H9 (cell line): ENCODE results near the gene C2orf92. TPM values are rescaled to one million over a fixed set of nuclear protein-coding genes. Genes with fewer than 3 reads are reported as not detected.

Source experiments
- DNase-seq: peaks from one replicate; pipeline ENCODE4 v3.0.0-alpha.2; 2017
- H2AFZ ChIP-seq: one replicate; pipeline ENCODE4 v1.6.1; 2013; ENCODE audit warnings: mild to moderate bottlenecking, low read length, control low read depth, moderate library complexity
- H2AK5ac ChIP-seq: 2 replicates; pipeline ENCODE4 v1.6.1; 2013; ENCODE audit warnings: low read length, control low read depth, mixed read lengths; ENCODE audit not compliant: insufficient read length
- H2BK120ac ChIP-seq: one replicate; pipeline ENCODE4 v1.6.1; 2013; ENCODE audit warnings: low read depth, mild to moderate bottlenecking, low read length, control low read depth, inconsistent platforms; ENCODE audit not compliant: poor library complexity, severe bottlenecking
- H2BK12ac ChIP-seq: 2 replicates; pipeline ENCODE4 v1.6.1; 2013; ENCODE audit warnings: low read length, control low read depth, mixed read lengths, low read depth; ENCODE audit not compliant: insufficient read length
- H2BK15ac ChIP-seq: 2 replicates; pipeline ENCODE4 v1.6.1; 2013; ENCODE audit warnings: low read depth, low read length, control low read depth
- H2BK20ac ChIP-seq: one replicate; pipeline ENCODE4 v1.6.1; 2013; ENCODE audit warnings: low read depth, mild to moderate bottlenecking, low read length, control low read depth, inconsistent platforms; ENCODE audit not compliant: poor library complexity, severe bottlenecking
- H2BK5ac ChIP-seq: 2 replicates; pipeline ENCODE4 v1.6.1; 2013; ENCODE audit warnings: low read length, control low read depth, mixed read lengths; ENCODE audit not compliant: insufficient read length
- H3K14ac ChIP-seq: 2 replicates; pipeline ENCODE4 v1.6.1; 2013; ENCODE audit warnings: low read length, control low read depth; ENCODE audit not compliant: insufficient read depth
- H3K18ac ChIP-seq: 2 replicates; pipeline ENCODE4 v1.6.1; 2013; ENCODE audit warnings: low read depth, mild to moderate bottlenecking, mixed read lengths, low read length, control low read depth; ENCODE audit not compliant: insufficient read length
- H3K23ac ChIP-seq: 2 replicates; pipeline ENCODE4 v1.6.1; 2013; ENCODE audit warnings: low read length, control low read depth, mixed read lengths, low read depth; ENCODE audit not compliant: insufficient read length
- H3K23me2 ChIP-seq: 2 replicates; pipeline ENCODE4 v1.6.1; 2013; ENCODE audit warnings: low read depth, mild to moderate bottlenecking, mixed read lengths, low read length, control low read depth; ENCODE audit not compliant: insufficient read length, poor library complexity, severe bottlenecking
- H3K27ac ChIP-seq: 2 replicates; pipeline ENCODE4 v1.5.1; 2013; ENCODE audit warnings: low read length, control low read depth, mixed read lengths, low read depth; ENCODE audit not compliant: insufficient read length
- H3K27me3 ChIP-seq: 2 replicates; pipeline ENCODE4 v1.6.1; 2013; ENCODE audit warnings: low read length, control low read depth, inconsistent platforms; ENCODE audit not compliant: insufficient read depth
- H3K4ac ChIP-seq: 2 replicates; pipeline ENCODE4 v1.6.1; 2013; ENCODE audit warnings: low read depth, mild to moderate bottlenecking, control low read depth, inconsistent platforms, low read length, moderate library complexity
- H3K4me1 ChIP-seq: 2 replicates; pipeline ENCODE4 v1.6.1; 2013; ENCODE audit warnings: low read length, control low read depth, inconsistent platforms; ENCODE audit not compliant: insufficient read depth
- H3K4me2 ChIP-seq: 2 replicates; pipeline ENCODE4 v1.6.1; 2013; ENCODE audit warnings: low read length, control low read depth, mixed read lengths; ENCODE audit not compliant: insufficient read length, insufficient read depth
- H3K56ac ChIP-seq: 2 replicates; pipeline ENCODE4 v1.6.1; 2013; ENCODE audit warnings: low read depth, mild to moderate bottlenecking, mixed read lengths, low read length, control low read depth; ENCODE audit not compliant: insufficient read length
- H3K79me1 ChIP-seq: 2 replicates; pipeline ENCODE4 v1.6.1; 2013; ENCODE audit warnings: low read depth, mild to moderate bottlenecking, moderate library complexity, low read length, control low read depth, inconsistent platforms; ENCODE audit not compliant: insufficient read depth, poor library complexity, severe bottlenecking
- H3K79me2 ChIP-seq: 2 replicates; pipeline ENCODE4 v1.6.1; 2013; ENCODE audit warnings: low read length, control low read depth, inconsistent platforms; ENCODE audit not compliant: insufficient read depth
- H3K9ac ChIP-seq: 2 replicates; pipeline ENCODE4 v1.6.1; 2013; ENCODE audit warnings: low read length, control low read depth, mixed read lengths; ENCODE audit not compliant: insufficient read length; ENCODE audit errors: extremely low read depth
- H3K9me3 ChIP-seq: one replicate; pipeline ENCODE4 v1.6.1; 2013; ENCODE audit warnings: low read depth, low read length, inconsistent platforms; ENCODE audit not compliant: control insufficient read depth
- H3T11ph ChIP-seq: one replicate; pipeline ENCODE4 v1.6.1; 2013; ENCODE audit warnings: mild to moderate bottlenecking, low read length, control low read depth, inconsistent platforms
- H4K20me1 ChIP-seq: one replicate; pipeline ENCODE4 v1.6.1; 2013; ENCODE audit not compliant: control insufficient read depth, insufficient read length, insufficient read depth
- H4K5ac ChIP-seq: 2 replicates; pipeline ENCODE4 v1.6.1; 2013; ENCODE audit warnings: low read depth, mild to moderate bottlenecking, mixed read lengths, low read length, control low read depth; ENCODE audit not compliant: insufficient read length
- H4K8ac ChIP-seq: replicated peaks from 2 replicates; pipeline ENCODE4 v1.6.1; 2013; ENCODE audit warnings: low read length, control low read depth, mixed read lengths, low read depth; ENCODE audit not compliant: insufficient read length
- H4K91ac ChIP-seq: 2 replicates; pipeline ENCODE4 v1.6.1; 2013; ENCODE audit warnings: low read depth, mild to moderate bottlenecking, moderate library complexity, mixed read lengths, low read length, control low read depth; ENCODE audit not compliant: insufficient read length
- H3K27ac Mint-ChIP-seq, 3 experiments: 2 replicates in 2 of 3; 3 replicates in 1 of 3; pipeline ENCODE4 v1.8.0; 2020 to 2021; ENCODE audit warnings: mixed read lengths in 3 of 3, mild to moderate bottlenecking in 1 of 3, moderate library complexity in 1 of 3
- H3K27me3 Mint-ChIP-seq: 2 replicates; pipeline ENCODE4 v1.8.0; 2021; ENCODE audit warnings: low read depth, mild to moderate bottlenecking, moderate library complexity, mixed read lengths
- H3K36me3 Mint-ChIP-seq, 3 experiments: 2 replicates in 2 of 3; 3 replicates in 1 of 3; pipeline ENCODE4 v1.8.0; 2020 to 2021; ENCODE audit warnings: low read depth in 3 of 3, mixed read lengths in 3 of 3; ENCODE audit not compliant: insufficient read depth in 1 of 3
- H3K4me1 Mint-ChIP-seq, 2 experiments: 2 replicates each; pipeline ENCODE4 v1.8.0; 2020; ENCODE audit warnings: mixed read lengths in 2 of 2
- H3K4me3 Mint-ChIP-seq, 2 experiments: 2 replicates in 1 of 2; 3 replicates in 1 of 2; pipeline ENCODE4 v1.8.0; 2020 to 2021; ENCODE audit warnings: mild to moderate bottlenecking in 2 of 2, mixed read lengths in 2 of 2, moderate library complexity in 1 of 2
- H3K9me3 Mint-ChIP-seq, 2 experiments: 2 replicates in 1 of 2; 3 replicates in 1 of 2; pipeline ENCODE4 v1.8.0; 2020; ENCODE audit warnings: mild to moderate bottlenecking in 2 of 2, mixed read lengths in 2 of 2, moderate library complexity in 1 of 2
- WGBS: extraction: QIAGEN DNeasy Blood & Tissue Kit; methylation state at CpG from one replicate; pipeline ENCODE4 v1.1.7; 2013; ENCODE audit warnings: missing lambda C conversion rate, low lambda C conversion rate, mixed read lengths; ENCODE audit not compliant: insufficient read length; ENCODE audit errors: extremely low coverage; 5-methylcytosine and 5-hydroxymethylcytosine counted together
- total RNA-seq: library from RNA; stranded (reverse); gene quantifications from 2 replicates; pipeline ENCODE4 v1.2.1, GENCODE V29; 2021
- TF ChIP-seq, protein P1 (sequence below): fragments of 200-600 bp; sonication (generic); conservative IDR thresholded peaks from 3 replicates; pipeline ENCODE4 v1.8.0; 2021; ENCODE audit warnings: antibody characterized with exemption, mild to moderate bottlenecking

The C2orf92 gene
- total RNA-seq, 1 experiment from 2014 or later = 7.3 TPM

- no peak overlapping the region for H3K23ac ChIP-seq
- no peaks in the 10 kb centered on the region for H4K20me1 ChIP-seq
- no peaks in the 10 kb centered on the region for H3K23me2 ChIP-seq
- H3K4me2 ChIP-seq = no peak overlapping the region
- H3K79me2 ChIP-seq = no peaks in the 10 kb centered on the region
- H3K9ac ChIP-seq = no peak overlapping the region
- no peak overlapping the region for H3K14ac ChIP-seq
- no peaks in the 10 kb centered on the region for H3K27me3 ChIP-seq
- H2BK12ac ChIP-seq = no peak overlapping the region
- WGBS = no CpG with 5 or more reads among the region's 3 CpGs
- peaks cover 6% of the 10 kb centered on the region for H3K27me3 Mint-ChIP-seq
- no peaks in the 10 kb centered on the region for H3K4me1 ChIP-seq
- no peaks in the 10 kb centered on the region for H3K9me3 ChIP-seq
- TF ChIP-seq, protein P1, sequence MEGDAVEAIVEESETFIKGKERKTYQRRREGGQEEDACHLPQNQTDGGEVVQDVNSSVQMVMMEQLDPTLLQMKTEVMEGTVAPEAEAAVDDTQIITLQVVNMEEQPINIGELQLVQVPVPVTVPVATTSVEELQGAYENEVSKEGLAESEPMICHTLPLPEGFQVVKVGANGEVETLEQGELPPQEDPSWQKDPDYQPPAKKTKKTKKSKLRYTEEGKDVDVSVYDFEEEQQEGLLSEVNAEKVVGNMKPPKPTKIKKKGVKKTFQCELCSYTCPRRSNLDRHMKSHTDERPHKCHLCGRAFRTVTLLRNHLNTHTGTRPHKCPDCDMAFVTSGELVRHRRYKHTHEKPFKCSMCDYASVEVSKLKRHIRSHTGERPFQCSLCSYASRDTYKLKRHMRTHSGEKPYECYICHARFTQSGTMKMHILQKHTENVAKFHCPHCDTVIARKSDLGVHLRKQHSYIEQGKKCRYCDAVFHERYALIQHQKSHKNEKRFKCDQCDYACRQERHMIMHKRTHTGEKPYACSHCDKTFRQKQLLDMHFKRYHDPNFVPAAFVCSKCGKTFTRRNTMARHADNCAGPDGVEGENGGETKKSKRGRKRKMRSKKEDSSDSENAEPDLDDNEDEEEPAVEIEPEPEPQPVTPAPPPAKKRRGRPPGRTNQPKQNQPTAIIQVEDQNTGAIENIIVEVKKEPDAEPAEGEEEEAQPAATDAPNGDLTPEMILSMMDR = no peak
- H2AK5ac ChIP-seq = no peak overlapping the region
- no peak overlapping the region for H3K56ac ChIP-seq
- H2BK120ac ChIP-seq = no peak overlapping the region
- H2BK5ac ChIP-seq = no peak overlapping the region
- DNase-seq = no peak
- no peaks in the 10 kb centered on the region for H3K79me1 ChIP-seq
- H3K18ac ChIP-seq = no peak overlapping the region
- no peak overlapping the region for H3K4ac ChIP-seq
- no peaks in the 10 kb centered on the region for H3K36me3 Mint-ChIP-seq
- H3K4me1 Mint-ChIP-seq = peaks cover 3 to 7% of the 10 kb centered on the region in 2 experiments
- no peak overlapping the region for H3K4me3 Mint-ChIP-seq
- H4K8ac ChIP-seq = no peak overlapping the region
- H3K27ac Mint-ChIP-seq = no peak overlapping the region
- H2AFZ ChIP-seq = no peak overlapping the region
- H4K5ac ChIP-seq = no peak overlapping the region
- no peaks in the 10 kb centered on the region; a peak in 1 of 5 replicates for H3K9me3 Mint-ChIP-seq
- no peak overlapping the region for H4K91ac ChIP-seq
- no peak overlapping the region for H3K27ac ChIP-seq
- H3T11ph ChIP-seq = no peak overlapping the region
- no peak overlapping the region for H2BK15ac ChIP-seq
- H2BK20ac ChIP-seq = no peak overlapping the region
These were observed 34.2 kb downstream of the C2orf92 start for GRCh38 chr2:97703741-97704140.
